Stimulated activated CD4-positive, alpha-beta T cell treated with anti-CD3 and anti-CD28 coated beads, Interleukin-1b, Interleukin-23, amount 100 ng/mL, for 4 hours (primary cell): ENCODE data around the gene M6PR.
A peak's percentile ranks its signal among the peaks of the same experiment; 100 is the strongest.
"Not testable (repeated sequence)": the region's sequence is repeated elsewhere in the genome, so short reads cannot be mapped to it uniquely, and the experiment has no call there.

Source experiments
- DNase-seq, 2 donors: peaks; one replicate each; pipeline ENCODE4 v3.0.0-alpha.2; 2020; ENCODE audit warnings: low read depth in 2 of 2

The M6PR gene

GRCh38 chr12:8950702-8951478 lies 1.4 kb upstream of the M6PR start:
- DNase-seq = no peak

DNA sequence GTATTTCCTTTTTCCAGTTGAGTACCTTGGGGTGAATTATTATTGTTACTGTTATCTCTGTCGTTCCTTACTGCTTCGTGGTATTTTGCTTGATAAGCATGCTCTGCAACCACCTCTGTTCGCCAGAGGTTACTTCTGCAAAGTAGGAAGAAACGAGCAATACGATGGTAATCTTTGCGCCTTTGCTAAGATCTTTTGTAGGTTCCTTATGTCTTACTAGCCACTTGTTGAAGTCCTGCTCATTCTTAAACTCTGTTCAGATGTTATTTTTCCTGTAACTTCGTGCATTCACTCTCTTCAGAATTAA lies 729 bp upstream of the M6PR start:
- no peak for DNase-seq

- DNase-seq = no peak
These were observed 624 bp downstream of the M6PR start for GRCh38 chr12:8948701-8949341.

DNA sequence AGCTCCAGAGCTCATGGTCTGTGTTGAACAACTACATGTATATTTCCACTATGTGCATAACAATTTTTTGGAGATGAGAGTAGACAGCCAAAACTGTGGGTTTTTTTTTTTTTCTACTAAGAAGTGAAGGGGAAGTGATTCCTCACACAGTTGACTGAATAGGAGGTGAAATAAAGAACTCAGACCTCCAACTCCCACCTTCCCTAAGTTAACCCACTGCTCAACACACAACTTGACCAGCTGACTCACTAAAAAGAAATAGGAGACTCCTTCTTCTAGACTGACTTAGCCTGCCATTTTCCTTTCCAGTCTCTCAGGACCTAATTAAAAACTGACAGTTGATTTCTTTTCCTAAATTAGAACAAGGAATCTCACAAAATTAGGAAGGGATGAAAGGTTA lies 1.7 kb downstream of the M6PR start:
- DNase-seq = no peak

- no peak for DNase-seq
These were observed 2.7 kb downstream of the M6PR start for GRCh38 chr12:8946733-8947132.

DNA sequence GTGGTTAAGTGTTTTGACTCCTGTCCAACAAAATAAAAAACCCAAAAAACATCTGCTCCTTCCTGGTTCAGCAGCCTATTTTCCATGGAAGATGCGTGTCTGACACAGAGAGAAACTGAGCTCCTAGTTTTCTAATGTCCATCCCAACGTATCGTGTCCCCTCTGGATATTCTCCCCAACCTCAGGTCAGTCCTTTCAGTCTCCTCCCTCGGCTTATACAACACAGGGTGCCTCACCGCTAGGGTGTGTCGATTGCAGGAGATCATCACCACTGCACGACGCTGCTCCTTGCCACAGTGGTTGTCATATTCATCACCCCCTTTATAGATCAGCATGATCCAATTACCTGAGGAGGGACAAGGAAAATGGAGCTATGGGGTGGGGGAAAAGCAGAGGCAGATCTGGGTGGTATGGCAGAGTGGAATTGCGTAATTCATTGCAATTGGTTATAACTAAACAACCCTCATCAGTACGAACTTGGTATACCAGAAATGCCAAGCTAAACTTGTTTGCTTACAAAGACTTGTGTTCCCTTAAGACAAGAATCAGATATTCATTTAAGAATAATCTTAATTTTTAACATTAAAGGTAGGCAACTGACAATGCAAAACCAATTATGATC lies 5.8 kb downstream of the M6PR start:
- no peak for DNase-seq

GRCh38 chr12:8941691-8942478 lies 7.6 kb downstream of the M6PR start:
- DNase-seq = no peak

- DNase-seq = not testable (repeated sequence)
These were observed 11.5 kb downstream of the M6PR start for GRCh38 chr12:8937842-8938442.

GRCh38 chr12:8936735-8937134 lies 12.7 kb downstream of the M6PR start:
- DNase-seq = no peak

DNA sequence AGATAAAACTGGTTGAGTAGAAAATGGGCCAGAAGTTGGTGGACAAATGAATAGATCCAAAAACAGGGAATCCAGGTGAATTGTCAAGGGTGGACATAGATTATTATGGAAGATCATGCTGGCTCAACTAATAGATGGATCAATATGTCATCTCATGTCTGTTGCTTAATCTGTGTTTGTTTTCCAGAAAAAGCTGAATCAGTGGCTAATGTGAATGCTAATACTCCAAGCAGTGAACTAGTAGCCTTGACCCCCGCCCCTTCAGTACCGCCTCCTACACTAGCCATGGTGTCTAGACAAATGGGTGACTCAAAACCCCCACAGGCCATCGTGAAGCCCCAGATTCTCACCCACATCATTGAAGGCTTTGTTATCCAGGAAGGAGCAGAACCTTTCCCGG lies 15.4 kb downstream of the M6PR start:
- DNase-seq = not testable (repeated sequence)

GRCh38 chr12:8932464-8932863 lies 17.0 kb downstream of the M6PR start:
- not testable (repeated sequence) for DNase-seq

GRCh38 chr12:8930655-8931323 lies 18.7 kb downstream of the M6PR start:
- not testable (repeated sequence) for DNase-seq

GRCh38 chr12:8922544-8922943 lies 26.9 kb downstream of the M6PR start:
- no peak for DNase-seq

- DNase-seq = not testable (repeated sequence)
These were observed 29.8 kb downstream of the M6PR start for GRCh38 chr12:8919643-8920042.

GRCh38 chr12:8917751-8918150 lies 31.7 kb downstream of the M6PR start:
- DNase-seq = no peak

DNA sequence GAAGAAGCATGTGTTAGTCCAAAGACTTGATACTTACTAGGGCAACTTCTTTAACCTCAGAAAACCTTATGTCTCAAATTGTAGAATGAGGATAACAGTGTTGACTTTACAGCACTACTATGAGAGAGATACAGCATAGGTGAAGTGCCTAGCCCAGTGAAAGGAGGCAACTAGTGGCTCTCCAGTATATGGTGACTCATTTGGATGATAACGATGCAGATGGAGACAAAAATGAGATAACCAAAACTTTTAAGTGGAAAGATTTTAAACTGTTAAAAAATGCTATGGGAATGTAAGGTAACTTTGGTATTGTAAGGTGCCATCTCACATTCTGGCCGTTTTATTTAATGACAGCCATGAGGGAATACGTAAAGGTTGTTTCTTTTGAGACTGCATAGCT lies 32.4 kb downstream of the M6PR start:
- no peak for DNase-seq

GRCh38 chr12:8916154-8916553 lies 33.3 kb downstream of the M6PR start:
- DNase-seq = no peak

- DNase-seq = peak; percentile 28 to 43
These were observed 34.5 kb downstream of the M6PR start for GRCh38 chr12:8914716-8915526.

GRCh38 chr12:8914033-8914715 lies 35.3 kb downstream of the M6PR start, which contains the start of gene PHC1:
TSS of gene PHC1 (plus strand) at chr12:8914509. CDS start at chr12:8917678, 3,169 bp downstream.
- peak; percentile 63 to 74 for DNase-seq

- no peak for DNase-seq
These were observed 35.8 kb downstream of the M6PR start for GRCh38 chr12:8913702-8914032.
